AG08395 (cell line): ENCODE measurements around the gene SNRNP25.
"Not testable (repeated sequence)": the region's sequence is repeated elsewhere in the genome, so short reads cannot be mapped to it uniquely, and the experiment has no call there.

Experiments
- DNase-seq: peaks from one replicate; pipeline ENCODE4 v3.0.0; 2012; ENCODE audit warnings: mixed read lengths, low spot score

Gene SNRNP25

GRCh38 chr16:42069-42457 lies 11.6 kb upstream of the SNRNP25 start:
- DNase-seq: no peak

DNA sequence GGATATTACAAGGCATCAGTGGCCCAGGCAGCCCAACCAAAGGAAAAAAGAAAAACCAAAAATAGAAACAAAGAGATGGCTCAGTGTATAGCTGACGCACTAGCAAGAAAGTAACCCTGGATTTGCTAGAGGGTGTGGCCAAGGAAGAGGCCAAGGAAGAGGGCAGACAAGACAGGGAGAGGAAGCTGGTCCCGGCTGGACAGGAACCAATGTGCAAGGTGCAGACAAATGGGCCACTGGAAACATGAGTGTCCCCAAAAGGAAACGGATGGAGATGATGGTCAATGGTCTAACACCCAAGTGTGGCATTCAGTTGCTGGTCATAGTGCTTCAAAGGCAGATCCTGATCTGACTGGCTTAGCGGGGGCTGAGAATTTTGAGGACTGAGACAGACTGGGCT lies 10.9 kb upstream of the SNRNP25 start:
- no peak for DNase-seq

GRCh38 chr16:43294-43693 lies 10.3 kb upstream of the SNRNP25 start:
- DNase-seq: no peak

DNA sequence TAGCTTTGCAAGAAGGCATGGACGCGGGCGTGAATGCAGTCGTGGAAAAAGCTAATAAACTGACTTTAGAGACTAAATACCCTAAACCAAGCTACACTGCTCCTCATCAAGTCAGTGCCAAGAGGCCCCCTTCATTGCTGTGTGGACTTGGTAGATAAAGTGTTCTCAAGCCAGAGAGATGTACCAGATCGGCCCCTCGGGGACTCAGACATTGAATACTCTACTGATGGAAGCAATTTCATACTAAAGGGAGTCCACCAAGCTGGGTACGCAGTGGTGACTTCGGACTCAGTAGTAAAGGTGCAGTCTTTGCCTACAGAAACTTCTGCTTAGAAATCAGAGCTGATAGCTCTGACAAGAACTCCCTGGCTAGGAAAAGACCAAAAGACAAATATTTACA lies 9.0 kb upstream of the SNRNP25 start:
- DNase-seq: no peak

- no peak for DNase-seq
These were observed 8.2 kb upstream of the SNRNP25 start for GRCh38 chr16:45454-45853.

DNA sequence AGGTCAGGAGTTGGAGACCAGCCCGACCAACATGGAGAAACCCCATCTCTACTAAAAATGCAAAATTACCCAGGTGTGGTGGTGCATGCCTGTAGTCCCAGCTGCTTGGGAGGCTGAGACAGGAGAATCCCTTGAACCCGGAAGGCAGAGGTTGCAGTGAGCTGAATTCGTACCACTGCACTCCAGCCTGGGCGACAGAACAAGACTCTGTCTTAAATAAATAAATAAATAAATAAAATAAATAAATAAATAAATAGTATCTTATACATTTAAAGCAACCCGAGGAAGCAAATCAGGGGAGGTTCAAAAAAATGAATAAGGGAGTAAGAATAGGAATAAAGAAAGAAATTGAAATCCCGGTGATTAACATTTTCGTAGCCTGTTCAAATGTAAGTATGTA lies 7.1 kb upstream of the SNRNP25 start:
- DNase-seq: not testable (repeated sequence)

GRCh38 chr16:47234-47633 lies 6.4 kb upstream of the SNRNP25 start:
- DNase-seq: no peak

DNA sequence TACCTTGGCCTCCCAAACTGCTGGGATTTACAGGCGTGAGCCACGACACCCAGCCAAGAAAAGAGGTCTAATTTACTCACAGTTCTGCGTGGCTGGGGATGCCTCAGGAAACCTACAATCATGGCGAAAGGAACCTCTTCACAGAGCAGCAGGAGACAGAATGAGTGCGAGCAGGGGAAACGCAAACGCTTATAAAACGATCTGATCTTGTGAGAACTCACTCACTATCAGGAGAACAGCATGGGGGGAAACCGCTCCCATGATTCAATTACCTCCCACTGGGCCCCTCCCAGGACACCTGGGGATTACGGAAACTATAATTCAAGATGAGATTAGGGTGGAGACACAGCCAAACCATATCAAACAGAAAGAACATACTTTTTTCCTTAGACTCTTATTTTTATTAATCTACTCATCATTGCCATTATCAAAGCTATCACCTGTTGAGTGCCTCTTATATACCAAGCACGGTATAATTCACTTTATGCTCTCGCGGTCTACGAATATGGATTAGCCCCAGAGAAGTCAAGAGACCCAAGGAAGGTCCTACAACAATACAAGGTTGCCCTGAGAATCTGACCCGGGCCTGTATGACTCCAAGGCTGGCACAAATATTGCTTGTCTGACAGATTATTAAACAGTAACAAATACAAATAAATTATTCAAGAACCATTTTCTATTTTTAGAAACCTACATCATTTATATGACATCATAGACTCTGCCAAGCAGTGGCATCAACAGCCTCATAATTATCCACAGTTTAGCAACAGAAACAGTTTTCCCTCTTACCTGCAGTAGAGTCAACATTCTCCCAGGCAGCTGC lies 2.6 kb upstream of the SNRNP25 start:
- no peak for DNase-seq

DNA sequence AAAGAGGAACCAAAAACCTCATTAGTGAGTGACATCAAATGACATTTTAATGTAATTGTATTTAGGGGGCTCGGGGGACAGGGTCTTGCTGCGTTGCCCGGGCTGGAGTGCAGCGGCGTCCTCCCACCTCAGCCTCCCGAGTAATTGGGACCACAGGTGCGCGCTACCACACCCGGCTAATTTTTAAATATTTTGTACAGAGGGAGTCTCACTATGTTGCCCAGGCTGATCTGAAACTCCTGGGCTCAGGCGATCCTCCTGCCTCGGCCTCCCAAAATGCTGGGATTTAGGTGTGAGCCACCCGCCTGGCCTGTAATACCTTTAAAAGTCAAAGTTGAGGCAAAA lies 581 bp downstream of the SNRNP25 start:
- no peak for DNase-seq

DNA sequence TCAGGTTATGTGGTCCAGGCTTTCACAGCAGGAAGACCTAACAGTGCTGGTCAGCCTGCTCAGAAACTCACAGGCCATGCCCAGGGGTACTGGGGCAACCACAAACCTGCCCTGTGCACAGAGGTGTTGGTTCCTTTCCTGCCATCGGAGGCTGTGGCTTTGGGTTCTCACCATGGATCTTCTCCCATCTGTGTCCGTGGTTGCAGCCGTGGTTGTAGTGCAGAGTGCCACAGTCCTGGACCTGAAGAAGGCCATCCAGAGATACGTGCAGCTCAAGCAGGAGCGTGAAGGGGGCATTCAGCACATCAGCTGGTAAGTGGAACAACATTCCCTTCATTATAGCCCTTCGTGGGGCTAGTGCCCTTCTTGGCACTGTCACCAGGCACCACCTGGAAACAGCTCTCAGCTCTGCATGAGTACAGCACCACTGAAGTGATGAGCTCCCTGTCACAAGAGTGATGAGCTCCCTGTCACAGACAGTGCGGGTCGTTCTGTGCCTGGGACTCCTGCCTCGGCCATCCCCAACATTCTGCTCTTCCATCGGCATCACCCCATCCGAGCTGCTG lies 2.0 kb downstream of the SNRNP25 start:
- no peak for DNase-seq

DNA sequence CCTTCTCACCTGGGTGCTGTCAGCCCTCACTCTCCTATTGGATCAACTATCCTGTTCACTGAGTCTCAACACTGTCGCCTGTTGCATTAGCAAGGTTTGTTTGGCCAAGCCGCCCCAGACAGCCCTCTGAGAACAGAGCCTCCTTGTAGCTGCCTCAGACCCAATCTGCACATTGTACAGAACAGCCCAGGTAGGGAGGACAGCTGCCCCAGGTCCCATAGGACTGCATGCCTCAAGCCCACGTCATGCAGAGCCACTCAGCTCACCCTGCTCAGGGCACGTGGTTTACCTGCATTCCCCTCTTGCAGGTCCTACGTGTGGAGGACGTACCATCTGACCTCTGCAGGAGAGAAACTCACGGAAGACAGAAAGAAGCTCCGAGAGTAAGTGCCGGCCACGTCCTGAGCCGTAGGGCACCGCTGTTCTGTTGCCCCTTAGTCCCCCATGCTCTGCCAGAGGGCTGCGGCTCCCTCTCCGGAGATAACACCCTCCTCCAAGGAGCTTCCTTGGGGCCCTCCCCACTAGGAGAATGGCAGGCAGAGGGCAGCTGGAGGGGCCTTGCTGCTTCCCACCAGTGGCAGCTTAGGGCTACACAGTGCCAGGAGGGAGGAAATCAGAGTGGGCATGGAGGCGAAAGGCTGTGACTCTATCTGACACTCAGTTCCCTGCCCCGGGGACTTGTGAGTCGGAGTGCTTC lies 2.8 kb downstream of the SNRNP25 start:
- DNase-seq: no peak

- no peak for DNase-seq
These were observed 4.1 kb downstream of the SNRNP25 start for GRCh38 chr16:57711-58110.

GRCh38 chr16:58491-59439 lies 5.1 kb downstream of the SNRNP25 start:
- DNase-seq: no peak

GRCh38 chr16:59440-60059 lies 5.9 kb downstream of the SNRNP25 start:
- DNase-seq: no peak

- DNase-seq: no peak
These were observed 6.5 kb downstream of the SNRNP25 start for GRCh38 chr16:60166-60565.

- no peak for DNase-seq
These were observed 7.6 kb downstream of the SNRNP25 start for GRCh38 chr16:60929-61878.

- no peak for DNase-seq
These were observed 8.3 kb downstream of the SNRNP25 start for GRCh38 chr16:61879-62281.

GRCh38 chr16:62283-62967 lies 8.8 kb downstream of the SNRNP25 start:
- no peak for DNase-seq

- DNase-seq: no peak
These were observed 9.4 kb downstream of the SNRNP25 start for GRCh38 chr16:62968-63391.

DNA sequence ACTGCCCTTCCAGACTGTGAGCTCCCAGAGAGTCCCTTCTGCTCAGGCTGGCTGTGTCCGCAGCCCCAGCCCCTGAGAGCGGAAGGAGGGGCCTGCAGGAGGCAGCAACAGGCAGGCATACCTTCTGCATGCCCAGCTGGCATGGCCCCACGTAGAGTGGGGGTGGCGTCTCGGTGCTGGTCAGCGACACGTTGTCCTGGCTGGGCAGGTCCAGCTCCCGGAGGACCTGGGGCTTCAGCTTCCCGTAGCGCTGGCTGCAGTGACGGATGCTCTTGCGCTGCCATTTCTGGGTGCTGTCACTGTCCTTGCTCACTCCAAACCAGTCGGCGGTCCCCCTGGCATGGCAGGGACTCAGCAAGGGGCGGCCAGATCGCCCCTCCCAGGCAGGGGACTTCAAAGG lies 9.8 kb downstream of the SNRNP25 start:
- no peak for DNase-seq
